Measurements from ENCODE around the gene EYS. TPM values are rescaled to one million over a fixed set of nuclear protein-coding genes. Genes with fewer than 3 reads are reported as not detected.

EYS gene
- total RNA-seq, 6 experiments from 2014 or later = 0.54 to 2.3 (median 0.74) TPM; not detected in 1

DNA sequence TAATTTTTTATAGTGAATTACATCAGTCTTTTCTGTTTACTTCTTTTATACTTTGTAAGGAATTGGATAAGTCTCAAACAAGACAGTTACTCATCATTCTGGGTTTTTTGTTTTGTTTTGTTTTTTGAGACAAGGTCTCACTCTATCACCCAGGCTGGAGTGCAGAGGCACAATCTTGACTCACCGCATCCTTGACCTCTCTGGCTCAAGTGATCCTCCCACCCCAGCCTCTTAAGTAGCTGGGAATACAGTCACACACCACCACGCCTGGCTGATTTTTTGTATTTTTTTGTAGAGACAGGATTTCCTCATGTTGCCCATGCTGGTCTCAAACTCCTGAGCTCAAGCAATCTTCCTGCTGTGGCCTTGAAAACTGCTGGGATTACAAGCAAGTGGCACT lies 524.3 kb downstream of the EYS start:
- Histone ChIP-seq H3K36me3 (no peaks in the 10 kb centered on the region), H3K9me3 (no peaks in the 10 kb centered on the region), H3K27ac (no peak overlapping the region), H3K4me1 (no peaks in the 10 kb centered on the region), H3K27me3 (no peaks in the 10 kb centered on the region), H3K4me3 (no peak overlapping the region)
- WGBS (ENCODE audit: insufficient coverage, low coverage, low lambda C conversion rate, missing lambda C conversion rate) = 30% methylated on average over 2 of the region's 2 CpGs
- DNase-seq = no peak
- TF ChIP-seq POLR2A (IDR thresholded peaks at IDR 0.05) = no peak
- TF ChIP-seq, protein P1, sequence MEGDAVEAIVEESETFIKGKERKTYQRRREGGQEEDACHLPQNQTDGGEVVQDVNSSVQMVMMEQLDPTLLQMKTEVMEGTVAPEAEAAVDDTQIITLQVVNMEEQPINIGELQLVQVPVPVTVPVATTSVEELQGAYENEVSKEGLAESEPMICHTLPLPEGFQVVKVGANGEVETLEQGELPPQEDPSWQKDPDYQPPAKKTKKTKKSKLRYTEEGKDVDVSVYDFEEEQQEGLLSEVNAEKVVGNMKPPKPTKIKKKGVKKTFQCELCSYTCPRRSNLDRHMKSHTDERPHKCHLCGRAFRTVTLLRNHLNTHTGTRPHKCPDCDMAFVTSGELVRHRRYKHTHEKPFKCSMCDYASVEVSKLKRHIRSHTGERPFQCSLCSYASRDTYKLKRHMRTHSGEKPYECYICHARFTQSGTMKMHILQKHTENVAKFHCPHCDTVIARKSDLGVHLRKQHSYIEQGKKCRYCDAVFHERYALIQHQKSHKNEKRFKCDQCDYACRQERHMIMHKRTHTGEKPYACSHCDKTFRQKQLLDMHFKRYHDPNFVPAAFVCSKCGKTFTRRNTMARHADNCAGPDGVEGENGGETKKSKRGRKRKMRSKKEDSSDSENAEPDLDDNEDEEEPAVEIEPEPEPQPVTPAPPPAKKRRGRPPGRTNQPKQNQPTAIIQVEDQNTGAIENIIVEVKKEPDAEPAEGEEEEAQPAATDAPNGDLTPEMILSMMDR (IDR thresholded peaks at IDR 0.05) = no peak
- no peak for ATAC-seq
- intact Hi-C loops (cut with DNase I) = no loop called here

DNA sequence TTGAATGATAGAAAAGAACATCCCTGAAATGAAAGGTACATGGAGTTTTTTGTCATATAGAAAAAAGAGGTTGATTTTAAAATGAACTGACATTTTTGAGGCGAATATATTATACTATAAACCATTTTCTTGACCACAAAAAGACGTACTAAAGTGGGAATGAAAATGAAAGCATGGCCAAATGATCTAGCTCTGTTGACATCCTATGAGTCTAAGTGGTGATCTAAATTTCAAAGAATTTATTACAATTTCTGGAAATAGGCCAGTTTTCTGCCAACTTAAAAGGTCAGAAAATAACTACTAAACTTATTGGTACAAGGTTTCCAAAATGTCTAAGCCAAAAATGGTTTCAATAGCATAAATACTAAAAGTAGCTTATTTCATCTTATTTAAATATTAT lies 536.8 kb downstream of the EYS start:
- no peaks in the 10 kb centered on the region for H3K36me3 ChIP-seq
- no peaks in the 10 kb centered on the region for H3K27me3 ChIP-seq
- ATAC-seq (no peak), DNase-seq (no peak)
- intact Hi-C loops (cut with DNase I) = no loop called here
- H3K27ac ChIP-seq = no peak overlapping the region
- WGBS (ENCODE audit: insufficient coverage, low coverage, low lambda C conversion rate, missing lambda C conversion rate) = 36% methylated on average over 2 of the region's 2 CpGs
- TF ChIP-seq, protein P1 (IDR thresholded peaks at IDR 0.05) = no peak
- TF ChIP-seq POLR2A (IDR thresholded peaks at IDR 0.05) = no peak
- H3K4me3 ChIP-seq = no peak overlapping the region
- no peaks in the 10 kb centered on the region for H3K4me1 ChIP-seq
- no peaks in the 10 kb centered on the region for H3K9me3 ChIP-seq

DNA sequence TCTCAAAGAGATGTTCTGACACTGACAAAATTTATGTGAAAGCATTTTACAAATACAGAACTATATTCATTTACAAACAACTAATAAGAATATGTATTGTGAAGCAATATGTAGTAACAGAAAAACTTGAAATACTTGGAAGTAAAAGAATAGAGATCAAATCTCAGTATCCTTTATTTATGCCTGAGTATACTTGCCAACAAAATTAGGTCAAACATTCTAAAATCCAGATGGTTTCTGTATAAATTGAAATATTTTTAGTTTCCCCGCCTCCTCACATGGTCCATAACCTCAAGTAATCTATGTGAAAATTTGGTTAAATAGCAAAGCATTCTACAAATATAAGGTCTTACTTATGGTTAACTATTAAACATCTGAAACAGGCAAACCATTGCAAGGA lies 545.4 kb downstream of the EYS start:
- Histone ChIP-seq H3K4me3 (no peak overlapping the region), H3K9me3 (no peaks in the 10 kb centered on the region), H3K27me3 (no peaks in the 10 kb centered on the region), H3K27ac (no peak overlapping the region), H3K36me3 (no peaks in the 10 kb centered on the region), H3K4me1 (no peaks in the 10 kb centered on the region)
- TF ChIP-seq POLR2A (IDR thresholded peaks at IDR 0.05) = no peak
- WGBS (ENCODE audit: insufficient coverage, low coverage, low lambda C conversion rate, missing lambda C conversion rate) = 0% methylated on average over 1 of the region's 1 CpG
- intact Hi-C loops (cut with DNase I) = no loop called here
- ATAC-seq (no peak), DNase-seq (no peak)

DNA sequence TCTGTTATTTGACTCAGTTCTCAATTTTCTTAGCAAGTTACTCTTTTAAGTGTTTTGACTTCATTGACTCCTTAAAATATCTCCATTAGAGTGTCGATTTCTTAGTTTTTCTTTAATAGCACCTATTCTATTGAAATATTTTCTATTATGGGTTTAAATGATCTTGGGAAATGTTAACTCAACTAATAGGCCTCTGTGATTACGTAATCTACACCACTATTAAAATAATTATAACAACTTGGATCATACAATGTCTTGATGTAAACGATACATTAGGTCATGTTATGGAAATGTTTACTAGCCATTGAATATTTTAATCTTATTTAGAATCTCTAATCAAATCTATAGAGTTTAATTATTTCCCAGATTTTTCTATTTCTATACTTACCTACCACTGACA lies 550.0 kb downstream of the EYS start:
- no peaks in the 10 kb centered on the region for H3K36me3 ChIP-seq
- no peak overlapping the region for H3K27ac ChIP-seq
- H3K9me3 ChIP-seq = no peaks in the 10 kb centered on the region
- no peak for TF ChIP-seq POLR2A (IDR thresholded peaks at IDR 0.05)
- TF ChIP-seq, protein P1 (IDR thresholded peaks at IDR 0.05) = no peak
- H3K4me1 ChIP-seq = no peaks in the 10 kb centered on the region
- ATAC-seq (no peak), DNase-seq (no peak)
- H3K4me3 ChIP-seq = no peak overlapping the region
- no peaks in the 10 kb centered on the region for H3K27me3 ChIP-seq
- 12% methylated on average over 3 of the region's 3 CpGs for WGBS (ENCODE audit: insufficient coverage, low coverage, low lambda C conversion rate, missing lambda C conversion rate)
- intact Hi-C loops (cut with DNase I) = no loop called here

DNA sequence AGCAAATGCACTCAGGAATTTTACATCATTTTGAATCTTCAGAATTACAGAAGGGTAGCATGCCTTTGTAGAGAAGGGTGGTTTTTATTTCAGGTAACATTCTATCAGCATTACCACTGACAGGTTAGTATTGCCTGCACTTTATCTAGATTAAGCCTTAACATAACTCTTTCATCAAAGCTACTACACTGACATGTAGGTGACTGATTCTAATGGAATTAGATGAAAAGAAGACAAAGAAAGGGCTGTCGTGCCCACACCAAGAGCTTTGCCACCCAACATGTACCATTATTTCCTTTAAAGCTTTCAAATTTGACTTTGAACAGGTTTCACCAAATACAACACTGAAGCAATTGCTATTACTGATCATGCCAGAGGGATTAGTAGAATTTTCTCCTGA lies 551.9 kb downstream of the EYS start:
- H3K27me3 ChIP-seq = no peaks in the 10 kb centered on the region
- intact Hi-C loops (cut with DNase I) = no loop called here
- no peak overlapping the region for H3K27ac ChIP-seq
- ATAC-seq (no peak), DNase-seq (no peak)
- no peaks in the 10 kb centered on the region for H3K9me3 ChIP-seq
- H3K4me1 ChIP-seq = no peaks in the 10 kb centered on the region
- WGBS (ENCODE audit: insufficient coverage, low coverage, low lambda C conversion rate, missing lambda C conversion rate) = 44% methylated on average over 1 of the region's 1 CpG
- H3K36me3 ChIP-seq = no peaks in the 10 kb centered on the region
- TF ChIP-seq, protein P1 (IDR thresholded peaks at IDR 0.05) = no peak
- no peak for TF ChIP-seq POLR2A (IDR thresholded peaks at IDR 0.05)
- H3K4me3 ChIP-seq = no peak overlapping the region
